ENCODE data around the gene PRR13.

- TF ChIP-seq CTCF (IDR thresholded peaks at IDR 0.05 in 2 of 3, conservative IDR thresholded peaks at IDR 0.05 in 1 of 3; ENCODE audit: borderline replicate concordance in 1 of 3, insufficient read depth in 1 of 3, low read depth in 2 of 3, low read length in 2 of 3) (no peak), POLR2A (IDR thresholded peaks at IDR 0.05; ENCODE audit: borderline replicate concordance, extremely low read depth, insufficient read depth, insufficient read length) (no peak), POLR2AphosphoS5 (IDR thresholded peaks at IDR 0.05; ENCODE audit: low read depth, low read length) (no peak), SP1 (IDR thresholded peaks at IDR 0.05; ENCODE audit: low read depth) (no peak), RAD21 (IDR thresholded peaks at IDR 0.05; ENCODE audit: low read depth) (no peak), MAX (IDR thresholded peaks at IDR 0.05) (no peak), EZH2 (IDR thresholded peaks at IDR 0.05) (no peak), EZH2phosphoT487 (IDR thresholded peaks at IDR 0.05; ENCODE audit: borderline replicate concordance) (no peak)
Observed at GRCh38 chr12:53480491-53481442, 39.2 kb downstream of the PRR13 start.

Measured in HCT116 (cell line).